Measurements from ENCODE around the gene SYCN. TPM values are rescaled to one million over a fixed set of nuclear protein-coding genes. Genes with fewer than 3 reads are reported as not detected.

SYCN gene
- total RNA-seq, 4 donors from 2014 or later: not detected

GRCh38 chr19:39182174-39182505 is 21.9 kb downstream of the SYCN start:
- DNase-seq (ENCODE audit: low spot score in 2 of 2): no peak
- WGBS: 77% methylated on average over 4 of the region's 4 CpGs
- H3K27ac ChIP-seq: no peak overlapping the region
- TF ChIP-seq POLR2AphosphoS5 (IDR thresholded peaks at IDR 0.05) (no peak), POLR2A (IDR thresholded peaks at IDR 0.05) (no peak), EP300 (IDR thresholded peaks at IDR 0.05) (no peak), CTCF (IDR thresholded peaks at IDR 0.05) (no peak)
- H3K27me3 ChIP-seq: no peaks in the 10 kb centered on the region
- peaks cover under 1% of the 10 kb centered on the region for H3K4me1 ChIP-seq
- no peaks in the 10 kb centered on the region for H3K9me3 ChIP-seq
- H3K4me3 ChIP-seq: no peak overlapping the region
- H3K36me3 ChIP-seq: peaks cover 29% of the 10 kb centered on the region

- TF ChIP-seq POLR2AphosphoS5 (IDR thresholded peaks at IDR 0.05) (no peak), EP300 (IDR thresholded peaks at IDR 0.05) (no peak), CTCF (IDR thresholded peaks at IDR 0.05) (no peak), POLR2A (IDR thresholded peaks at IDR 0.05) (no peak)
- no peaks in the 10 kb centered on the region for H3K9me3 ChIP-seq
These were observed 22.4 kb downstream of the SYCN start for GRCh38 chr19:39181500-39182173.

DNA sequence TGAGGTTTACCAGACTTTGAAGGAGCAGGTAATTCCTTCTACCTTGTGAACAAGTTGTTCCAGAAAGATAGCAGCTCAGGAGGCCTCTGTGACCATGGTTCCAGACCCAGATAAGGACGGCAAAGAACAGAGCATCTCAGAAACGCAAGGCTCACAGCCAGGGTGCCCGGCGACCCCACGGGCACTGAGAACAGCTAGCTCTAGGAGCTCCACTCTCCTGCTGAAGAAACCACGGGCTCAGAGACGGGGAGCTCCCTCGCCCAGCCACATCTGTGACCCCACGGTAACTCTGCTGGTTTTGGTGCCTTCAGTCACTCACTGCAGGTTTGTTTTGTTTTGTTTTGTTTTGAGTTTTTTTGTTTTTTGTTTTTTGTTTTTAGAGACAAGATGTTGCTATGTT is 23.3 kb downstream of the SYCN start:
- Histone ChIP-seq H3K9me3 (no peaks in the 10 kb centered on the region), H3K27ac (no peak overlapping the region), H3K36me3 (peaks cover 43% of the 10 kb centered on the region), H3K4me1 (no peaks in the 10 kb centered on the region), H3K27me3 (no peaks in the 10 kb centered on the region), H3K4me3 (no peak overlapping the region)
- no peak for TF ChIP-seq POLR2AphosphoS5 (IDR thresholded peaks at IDR 0.05)
- TF ChIP-seq EP300 (IDR thresholded peaks at IDR 0.05): no peak
- no peak for TF ChIP-seq CTCF (IDR thresholded peaks at IDR 0.05)
- no peak for TF ChIP-seq POLR2A (IDR thresholded peaks at IDR 0.05)
- DNase-seq (ENCODE audit: low spot score in 2 of 2): no peak
- 87% methylated on average over 9 of the region's 9 CpGs for WGBS

More at GRCh38 chr19:39181500-39182173, 22.4 kb downstream of the SYCN start:
- no peak for DNase-seq (ENCODE audit: low spot score in 2 of 2)
- no peaks in the 10 kb centered on the region for H3K4me1 ChIP-seq
- no peak overlapping the region for H3K4me3 ChIP-seq
- H3K36me3 ChIP-seq: peaks cover 34% of the 10 kb centered on the region
- WGBS: 80% methylated on average over 21 of the region's 21 CpGs
- no peaks in the 10 kb centered on the region for H3K27me3 ChIP-seq
- no peak overlapping the region for H3K27ac ChIP-seq

DNA sequence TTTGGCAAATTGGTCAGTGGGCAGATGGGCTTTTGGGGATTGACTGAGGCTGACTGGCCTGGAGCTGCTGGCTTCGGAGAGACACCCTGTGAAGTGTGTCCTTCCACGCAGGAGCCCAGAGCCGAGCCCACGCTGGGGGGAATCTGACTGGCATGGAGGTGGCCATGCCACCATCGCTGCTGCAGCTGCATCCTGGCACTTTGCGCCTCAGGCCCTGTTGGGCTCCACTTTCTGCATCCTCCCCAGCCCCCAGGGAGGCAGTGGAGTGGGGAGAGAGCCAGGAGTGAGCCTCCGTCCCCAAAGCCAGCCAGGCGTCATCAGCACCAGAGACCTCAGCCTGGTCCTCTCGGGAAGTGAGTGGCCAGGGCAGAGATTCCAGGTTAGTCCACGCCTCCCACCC is 24.3 kb downstream of the SYCN start:
- H3K36me3 ChIP-seq: peaks cover 53% of the 10 kb centered on the region
- H3K27ac ChIP-seq: no peak overlapping the region
- H3K27me3 ChIP-seq: no peaks in the 10 kb centered on the region
- H3K9me3 ChIP-seq: no peaks in the 10 kb centered on the region
- DNase-seq (ENCODE audit: low spot score in 2 of 2): no peak
- WGBS: 89% methylated on average over 3 of the region's 10 CpGs
- no peak for TF ChIP-seq POLR2A (IDR thresholded peaks at IDR 0.05)
- TF ChIP-seq CTCF (IDR thresholded peaks at IDR 0.05): no peak
- TF ChIP-seq POLR2AphosphoS5 (IDR thresholded peaks at IDR 0.05): no peak
- TF ChIP-seq EP300 (IDR thresholded peaks at IDR 0.05): no peak
- no peak overlapping the region for H3K4me3 ChIP-seq
- H3K4me1 ChIP-seq: no peaks in the 10 kb centered on the region

DNA sequence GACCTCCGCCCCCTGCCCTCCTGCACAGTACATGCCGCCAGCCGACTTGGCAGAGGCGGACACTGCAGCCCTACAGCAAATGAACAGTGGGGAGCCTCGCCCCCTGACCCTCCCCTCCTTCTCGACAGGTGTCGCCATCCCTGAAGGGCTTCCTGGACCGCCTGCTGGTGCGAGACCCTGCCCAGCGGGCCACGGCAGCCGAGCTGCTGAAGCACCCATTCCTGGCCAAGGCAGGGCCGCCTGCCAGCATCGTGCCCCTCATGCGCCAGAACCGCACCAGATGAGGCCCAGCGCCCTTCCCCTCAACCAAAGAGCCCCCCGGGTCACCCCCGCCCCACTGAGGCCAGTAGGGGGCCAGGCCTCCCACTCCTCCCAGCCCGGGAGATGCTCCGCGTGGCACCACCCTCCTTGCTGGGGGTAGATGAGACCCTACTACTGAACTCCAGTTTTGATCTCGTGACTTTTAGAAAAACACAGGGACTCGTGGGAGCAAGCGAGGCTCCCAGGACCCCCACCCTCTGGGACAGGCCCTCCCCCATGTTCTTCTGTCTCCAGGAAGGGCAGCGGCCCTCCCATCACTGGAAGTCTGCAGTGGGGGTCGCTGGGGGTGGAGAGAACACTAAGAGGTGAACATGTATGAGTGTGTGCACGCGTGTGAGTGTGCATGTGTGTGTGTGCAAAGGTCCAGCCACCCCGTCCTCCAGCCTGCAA is 25.6 kb downstream of the SYCN start:
- H3K27me3 ChIP-seq: no peaks in the 10 kb centered on the region
- TF ChIP-seq POLR2A (IDR thresholded peaks at IDR 0.05) (no peak), EP300 (IDR thresholded peaks at IDR 0.05) (no peak), CTCF (IDR thresholded peaks at IDR 0.05) (no peak), POLR2AphosphoS5 (IDR thresholded peaks at IDR 0.05) (no peak)
- WGBS: 83% methylated on average over 9 of the region's 30 CpGs
- peaks cover 66% of the 10 kb centered on the region for H3K36me3 ChIP-seq
- H3K4me3 ChIP-seq: no peak overlapping the region
- no peak overlapping the region for H3K27ac ChIP-seq
- no peaks in the 10 kb centered on the region for H3K9me3 ChIP-seq
- H3K4me1 ChIP-seq: no peaks in the 10 kb centered on the region
- DNase-seq (ENCODE audit: low spot score in 2 of 2): no peak

Measured in suprapubic skin (tissue), 4 donors.